Measurements from ENCODE around the gene ABCC2. TPM values are rescaled to one million over a fixed set of nuclear protein-coding genes. Genes with fewer than 3 reads are reported as not detected.
A peak's percentile ranks its signal among the peaks of the same experiment; 100 is the strongest.
"Not testable (repeated sequence)": the region's sequence is repeated elsewhere in the genome, so short reads cannot be mapped to it uniquely, and the experiment has no call there.

ABCC2 gene
- total RNA-seq, 2 donors from 2014 or later = 1.2 TPM

DNA sequence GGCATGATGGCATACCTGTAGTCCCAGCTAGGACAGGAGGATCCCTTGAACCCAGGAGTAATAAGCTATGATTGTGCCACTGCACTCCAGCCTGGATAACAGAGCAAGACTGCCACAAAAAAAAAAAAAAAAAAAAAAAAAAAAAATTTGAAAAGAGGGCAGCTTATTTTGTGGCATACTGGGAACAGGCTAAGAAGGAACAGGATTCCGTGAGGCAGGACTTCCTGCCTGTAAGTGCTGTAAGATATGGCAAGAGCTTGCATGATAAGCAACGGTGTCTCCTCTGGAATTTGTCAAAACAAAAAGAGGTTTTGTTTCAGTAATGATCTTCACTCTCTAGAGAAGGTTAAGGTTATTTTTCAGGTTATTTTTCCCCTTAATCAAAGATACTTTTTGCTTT, 101.1 kb downstream of the ABCC2 start:
- DNase-seq (ENCODE audit: low spot score in 2 of 2) = no peak
- Mint-ChIP-seq H3K9me3 (no peaks in the 10 kb centered on the region), H3K27ac (no peak overlapping the region), H3K36me3 (peaks cover 0 to 14% of the 10 kb centered on the region in 2 donors)
- no peak for ATAC-seq

DNA sequence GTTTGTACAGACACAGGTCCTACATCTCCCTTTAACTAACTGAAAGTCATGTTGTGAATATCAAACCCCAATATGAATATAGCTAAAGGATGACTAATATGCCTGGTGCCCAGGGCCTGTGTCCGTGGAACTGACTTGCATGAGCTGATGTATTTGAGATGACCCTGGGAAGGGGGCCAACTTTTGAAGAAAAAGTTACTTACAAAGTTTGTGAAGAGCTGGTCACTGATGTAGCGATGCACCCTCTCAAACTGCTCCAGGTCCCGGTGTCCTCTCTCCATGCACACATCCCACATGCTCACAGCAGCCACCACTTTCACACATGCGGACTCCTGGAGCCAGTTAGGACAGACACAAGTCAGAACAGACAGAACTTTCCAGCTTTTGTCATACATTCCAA, 106.2 kb downstream of the ABCC2 start:
- Mint-ChIP-seq H3K27ac (no peak overlapping the region), H3K36me3 (peaks cover 0 to 5% of the 10 kb centered on the region in 2 donors), H3K9me3 (no peaks in the 10 kb centered on the region)
- no peak for DNase-seq (ENCODE audit: low spot score in 2 of 2)
- ATAC-seq = no peak

GRCh38 chr10:99894613-99895012, 112.2 kb downstream of the ABCC2 start:
- Mint-ChIP-seq H3K27ac (peak overlapping the region in 1 of 2 donors; percentile 3), H3K36me3 (peaks cover 0 to 12% of the 10 kb centered on the region in 2 donors), H3K9me3 (no peaks in the 10 kb centered on the region)
- ATAC-seq (no peak), DNase-seq (ENCODE audit: low spot score in 2 of 2) (no peak)

GRCh38 chr10:99895066-99895465, 112.6 kb downstream of the ABCC2 start:
- not testable (repeated sequence) for DNase-seq (ENCODE audit: low spot score in 2 of 2)
- H3K36me3 Mint-ChIP-seq = peaks cover 0 to 12% of the 10 kb centered on the region in 2 donors

GRCh38 chr10:99895867-99896266, 113.4 kb downstream of the ABCC2 start:
- Mint-ChIP-seq H3K36me3 (peaks cover 0 to 12% of the 10 kb centered on the region in 2 donors), H3K27ac (no peak overlapping the region), H3K9me3 (no peaks in the 10 kb centered on the region)
- DNase-seq (ENCODE audit: low spot score in 2 of 2) (no peak), ATAC-seq (no peak)

More at GRCh38 chr10:99895066-99895465, 112.6 kb downstream of the ABCC2 start:
- not testable (repeated sequence) for H3K27ac Mint-ChIP-seq, H3K9me3 Mint-ChIP-seq, ATAC-seq

Other genes starting within 250 kb of the ABCC2 start
- not detected for gene NKX2-3, start 249.7 kb upstream of the ABCC2 start, total RNA-seq
- gene SLC25A28, start 162.2 kb upstream of the ABCC2 start, total RNA-seq = 10 to 100 TPM; 68.6 to 75.0 TPM
- 1 to 10 TPM; 2.9 to 3.3 TPM for gene ENTPD7, start 123.1 kb upstream of the ABCC2 start, total RNA-seq
- gene COX15, start 50.5 kb upstream of the ABCC2 start, total RNA-seq = 10 to 100 TPM; 44.4 to 56.1 TPM
- 10 to 100 TPM; 25.7 to 33.5 TPM for gene CUTC, start 50.4 kb upstream of the ABCC2 start, total RNA-seq
- gene DNMBP, start 227.3 kb downstream of the ABCC2 start, total RNA-seq = 1 to 10 TPM; 3.2 to 3.4 TPM